ENCODE data around the gene SARS1. TPM values are rescaled to one million over a fixed set of nuclear protein-coding genes. Genes with fewer than 3 reads are reported as not detected.

Gene SARS1
- total RNA-seq, 1 donor from 2014 or later, result 555 TPM

GRCh38 chr1:109225711-109226445 is 12.2 kb downstream of the SARS1 start:
- Mint-ChIP-seq H3K27ac (ENCODE audit: unreplicated experiment) (no peak overlapping the region), H3K9me3 (ENCODE audit: unreplicated experiment) (peaks cover 8% of the 10 kb centered on the region), H3K27me3 (ENCODE audit: unreplicated experiment) (peaks cover 11% of the 10 kb centered on the region), H3K36me3 (ENCODE audit: unreplicated experiment) (no peaks in the 10 kb centered on the region), H3K4me3 (ENCODE audit: unreplicated experiment) (no peak overlapping the region), H3K4me1 (ENCODE audit: low read depth, unreplicated experiment) (peaks cover 31% of the 10 kb centered on the region)
- TF ChIP-seq CTCF (IDR thresholded peaks at IDR 0.05; ENCODE audit: partially characterized antibody, unreplicated experiment), result no peak
- no peak for DNase-seq

GRCh38 chr1:109228167-109228566 is 14.4 kb downstream of the SARS1 start:
- no peak for DNase-seq
- Mint-ChIP-seq H3K4me1 (ENCODE audit: low read depth, unreplicated experiment) (peaks cover 32% of the 10 kb centered on the region), H3K27ac (ENCODE audit: unreplicated experiment) (peak overlapping the region; percentile 99), H3K4me3 (ENCODE audit: unreplicated experiment) (peak overlapping the region; percentile 21), H3K27me3 (ENCODE audit: unreplicated experiment) (peaks cover 9% of the 10 kb centered on the region), H3K36me3 (ENCODE audit: unreplicated experiment) (no peaks in the 10 kb centered on the region), H3K9me3 (ENCODE audit: unreplicated experiment) (peaks cover 6% of the 10 kb centered on the region)
- no peak for TF ChIP-seq CTCF (IDR thresholded peaks at IDR 0.05; ENCODE audit: partially characterized antibody, unreplicated experiment)

GRCh38 chr1:109229531-109230127 is 15.9 kb downstream of the SARS1 start:
- no peak for TF ChIP-seq CTCF (IDR thresholded peaks at IDR 0.05; ENCODE audit: partially characterized antibody, unreplicated experiment)
- peak overlapping the region; percentile 78 for H3K4me3 Mint-ChIP-seq (ENCODE audit: unreplicated experiment)
- no peaks in the 10 kb centered on the region for H3K36me3 Mint-ChIP-seq (ENCODE audit: unreplicated experiment)
- peaks cover 32% of the 10 kb centered on the region for H3K4me1 Mint-ChIP-seq (ENCODE audit: low read depth, unreplicated experiment)
- DNase-seq, result peak; percentile 70
- H3K27me3 Mint-ChIP-seq (ENCODE audit: unreplicated experiment), result peaks cover 9% of the 10 kb centered on the region
- peaks cover 6% of the 10 kb centered on the region for H3K9me3 Mint-ChIP-seq (ENCODE audit: unreplicated experiment)
- H3K27ac Mint-ChIP-seq (ENCODE audit: unreplicated experiment), result peak overlapping the region; percentile 99

GRCh38 chr1:109231066-109231465 is 17.3 kb downstream of the SARS1 start:
- Mint-ChIP-seq H3K36me3 (ENCODE audit: unreplicated experiment) (no peaks in the 10 kb centered on the region), H3K4me1 (ENCODE audit: low read depth, unreplicated experiment) (peaks cover 26% of the 10 kb centered on the region), H3K4me3 (ENCODE audit: unreplicated experiment) (no peak overlapping the region), H3K9me3 (ENCODE audit: unreplicated experiment) (peaks cover 6% of the 10 kb centered on the region), H3K27ac (ENCODE audit: unreplicated experiment) (peak overlapping the region; percentile 81), H3K27me3 (ENCODE audit: unreplicated experiment) (peaks cover 9% of the 10 kb centered on the region)
- DNase-seq, result no peak
- TF ChIP-seq CTCF (IDR thresholded peaks at IDR 0.05; ENCODE audit: partially characterized antibody, unreplicated experiment), result no peak

GRCh38 chr1:109235137-109235536 is 21.4 kb downstream of the SARS1 start:
- Mint-ChIP-seq H3K9me3 (ENCODE audit: unreplicated experiment) (peaks cover 10% of the 10 kb centered on the region), H3K4me1 (ENCODE audit: low read depth, unreplicated experiment) (peaks cover 16% of the 10 kb centered on the region), H3K27me3 (ENCODE audit: unreplicated experiment) (peaks cover 6% of the 10 kb centered on the region), H3K36me3 (ENCODE audit: unreplicated experiment) (no peaks in the 10 kb centered on the region), H3K27ac (ENCODE audit: unreplicated experiment) (no peak overlapping the region), H3K4me3 (ENCODE audit: unreplicated experiment) (no peak overlapping the region)
- no peak for TF ChIP-seq CTCF (IDR thresholded peaks at IDR 0.05; ENCODE audit: partially characterized antibody, unreplicated experiment)
- DNase-seq, result no peak
